Gastroesophageal sphincter (tissue), 3 donors: ENCODE results near the gene LAMA3.

ENCODE experiments used
- CTCF ChIP-seq, 4 experiments: fragments of 200-600 bp in 2 of 4; fragments of 450-650 bp in 2 of 4; sonication (generic) in 1 of 4; IDR thresholded peaks; one replicate each; pipeline ENCODE4 v1.5.1; 2017 to 2019; ENCODE audit warnings: antibody characterized with exemption in 4 of 4, mild to moderate bottlenecking in 2 of 4, moderate library complexity in 2 of 4
- EP300 ChIP-seq: sonication (generic); formaldehyde crosslinking; IDR thresholded peaks from one replicate; pipeline ENCODE4 v1.6.1; 2017; ENCODE audit warnings: antibody characterized with exemption, mild to moderate bottlenecking
- POLR2A ChIP-seq, 2 donors: fragments of 450-650 bp; IDR thresholded peaks; one replicate each; pipeline ENCODE4 v1.6.1; 2017; ENCODE audit warnings: antibody characterized with exemption in 2 of 2, mild to moderate bottlenecking in 2 of 2, moderate library complexity in 1 of 2
- POLR2AphosphoS5 ChIP-seq: sonication (generic); formaldehyde crosslinking; IDR thresholded peaks from one replicate; pipeline ENCODE4 v1.6.1; 2017; ENCODE audit warnings: antibody characterized with exemption

- no peak for TF ChIP-seq CTCF (IDR thresholded peaks at IDR 0.05)
- TF ChIP-seq POLR2AphosphoS5: no peak
- TF ChIP-seq POLR2A (IDR thresholded peaks at IDR 0.05): no peak
- no peak for TF ChIP-seq EP300
Observed at GRCh38 chr18:23701017-23701416, 11.8 kb downstream of the LAMA3 start.
